HG03520 (cell line): Measurements from ENCODE around the gene SKP2.
"Not testable (repeated sequence)": the region's sequence is repeated elsewhere in the genome, so short reads cannot be mapped to it uniquely, and the experiment has no call there.

Source experiments
- ATAC-seq: cut with Tn5 transposase; IDR thresholded peaks from one replicate; pipeline ENCODE4 v1.9.1; 2021; ENCODE audit warnings: mild to moderate bottlenecking, moderate library complexity; ENCODE audit not compliant: unreplicated experiment

SKP2 gene

GRCh38 chr5:36151434-36152323 is at the start of gene SKP2, which contains the start of gene LMBRD2:
TSS of gene SKP2 (plus strand) at chr5:36152111. CDS start at chr5:36152263, 152 bp downstream.
TSS of gene LMBRD2 (minus strand) at chr5:36151887. CDS start at chr5:36143349, 8,538 bp downstream.
- peak; percentile 98 for ATAC-seq

- no peak for ATAC-seq
These were observed 46.1 kb upstream of the SKP2 start for GRCh38 chr5:36105819-36106218.

- ATAC-seq, result no peak
These were observed 43.0 kb upstream of the SKP2 start for GRCh38 chr5:36108758-36109460.

- no peak for ATAC-seq
These were observed 40.7 kb upstream of the SKP2 start for GRCh38 chr5:36111238-36111637.

GRCh38 chr5:36125868-36126267 is 26.0 kb upstream of the SKP2 start:
- ATAC-seq, result no peak

GRCh38 chr5:36128795-36129194 is 23.1 kb upstream of the SKP2 start:
- no peak for ATAC-seq

GRCh38 chr5:36129666-36130065 is 22.2 kb upstream of the SKP2 start:
- not testable (repeated sequence) for ATAC-seq

- not testable (repeated sequence) for ATAC-seq
These were observed 18.9 kb upstream of the SKP2 start for GRCh38 chr5:36133009-36133408.

- ATAC-seq, result no peak
These were observed 15.9 kb upstream of the SKP2 start for GRCh38 chr5:36135988-36136387.

- ATAC-seq, result no peak
These were observed 15.3 kb upstream of the SKP2 start for GRCh38 chr5:36136581-36136980.

GRCh38 chr5:36138900-36139683 is 12.8 kb upstream of the SKP2 start:
- ATAC-seq, result no peak

- no peak for ATAC-seq
These were observed 6.6 kb upstream of the SKP2 start for GRCh38 chr5:36145311-36145710.

- no peak for ATAC-seq
These were observed 5.5 kb upstream of the SKP2 start for GRCh38 chr5:36146390-36146789.

- ATAC-seq, result no peak
These were observed 4.2 kb upstream of the SKP2 start for GRCh38 chr5:36147681-36148080.

GRCh38 chr5:36150676-36151433 is 1.1 kb upstream of the SKP2 start:
- no peak for ATAC-seq

- ATAC-seq, result peak; percentile 0
These were observed 700 bp downstream of the SKP2 start for GRCh38 chr5:36152324-36153297.

GRCh38 chr5:36153298-36153677 is 1.4 kb downstream of the SKP2 start:
- no peak for ATAC-seq

GRCh38 chr5:36153726-36154125 is 1.8 kb downstream of the SKP2 start:
- ATAC-seq, result no peak

- no peak for ATAC-seq
These were observed 3.4 kb downstream of the SKP2 start for GRCh38 chr5:36155291-36155690.
